HepG2 (cell line): Measurements from ENCODE around the gene DAPK3. TPM values are rescaled to one million over a fixed set of nuclear protein-coding genes. Genes with fewer than 3 reads are reported as not detected.

Experiments
- BRCA1 ChIP-seq: sonication (generic); formaldehyde crosslinking; IDR thresholded peaks from 2 replicates; pipeline ENCODE4 v1.4.0; 2020; ENCODE audit warnings: missing genetic modification reagents
- MXD3 ChIP-seq: IDR thresholded peaks from 2 replicates; pipeline ENCODE4 v1.6.1; 2016; ENCODE audit warnings: mild to moderate bottlenecking, missing biosample characterization, missing genetic modification reagents
- PRMT3 ChIP-seq: sonication (generic); formaldehyde crosslinking; IDR thresholded peaks from 2 replicates; pipeline ENCODE4 v1.8.1; 2022; ENCODE audit warnings: low read depth, mild to moderate bottlenecking, moderate library complexity, missing genetic modification reagents, borderline replicate concordance
- THYN1 ChIP-seq: sonication (generic); formaldehyde crosslinking; IDR thresholded peaks from 2 replicates; pipeline ENCODE4 v1.8.1; 2023; ENCODE audit warnings: low read depth, mild to moderate bottlenecking, moderate library complexity, missing genetic modification reagents, borderline replicate concordance
- ZNF124 ChIP-seq: sonication (generic); formaldehyde crosslinking; IDR thresholded peaks from 2 replicates; pipeline ENCODE4 v1.4.0; 2020; ENCODE audit warnings: missing genetic modification reagents
- ZNF547 ChIP-seq: sonication (generic); formaldehyde crosslinking; IDR thresholded peaks from 2 replicates; pipeline ENCODE4 v1.5.1; 2020; ENCODE audit warnings: mild to moderate bottlenecking, missing genetic modification reagents
- ZNF564 ChIP-seq: sonication (generic); formaldehyde crosslinking; IDR thresholded peaks from 2 replicates; pipeline ENCODE4 v1.8.1; 2023; ENCODE audit warnings: mild to moderate bottlenecking, missing genetic modification reagents
- ZNF710 ChIP-seq: sonication (generic); formaldehyde crosslinking; IDR thresholded peaks from 2 replicates; pipeline ENCODE4 v1.5.0; 2020; ENCODE audit warnings: mild to moderate bottlenecking, missing genetic modification reagents, borderline replicate concordance
- polyA plus RNA-seq, 8 experiments: library from polyadenylated mRNA; depleted of rRNA in 3 of 8; stranded (reverse) in 7 of 8; unstranded in 1 of 8; fragments of >200 nt; fragmentation: Illumina TruSeq in 4 of 8; extraction: Trizol in 4 of 8; gene quantifications; 2 replicates each; pipeline versions ENCODE4 v1.2.1 to v1.2.3, GENCODE V29; 2011 to 2016; ENCODE audit warnings: low read depth in 4 of 8, missing spikeins in 1 of 8, mixed read lengths in 1 of 8; ENCODE audit not compliant: insufficient read depth in 1 of 8
- total RNA-seq, 5 experiments: library from RNA; depleted of rRNA; stranded (reverse); fragments of >200 nt; fragmentation: Illumina TruSeq; extraction: Trizol; gene quantifications; 2 replicates each; pipeline ENCODE4 v1.2.3, GENCODE V29; 2016; ENCODE audit warnings: low read depth in 1 of 5

The DAPK3 gene
- total and polyA plus RNA-seq, 2 of the 13 experiments (the other 11 are each of a cell fraction or from before 2014, with no cell fraction given), result 30.5 to 37.3 TPM

DNA sequence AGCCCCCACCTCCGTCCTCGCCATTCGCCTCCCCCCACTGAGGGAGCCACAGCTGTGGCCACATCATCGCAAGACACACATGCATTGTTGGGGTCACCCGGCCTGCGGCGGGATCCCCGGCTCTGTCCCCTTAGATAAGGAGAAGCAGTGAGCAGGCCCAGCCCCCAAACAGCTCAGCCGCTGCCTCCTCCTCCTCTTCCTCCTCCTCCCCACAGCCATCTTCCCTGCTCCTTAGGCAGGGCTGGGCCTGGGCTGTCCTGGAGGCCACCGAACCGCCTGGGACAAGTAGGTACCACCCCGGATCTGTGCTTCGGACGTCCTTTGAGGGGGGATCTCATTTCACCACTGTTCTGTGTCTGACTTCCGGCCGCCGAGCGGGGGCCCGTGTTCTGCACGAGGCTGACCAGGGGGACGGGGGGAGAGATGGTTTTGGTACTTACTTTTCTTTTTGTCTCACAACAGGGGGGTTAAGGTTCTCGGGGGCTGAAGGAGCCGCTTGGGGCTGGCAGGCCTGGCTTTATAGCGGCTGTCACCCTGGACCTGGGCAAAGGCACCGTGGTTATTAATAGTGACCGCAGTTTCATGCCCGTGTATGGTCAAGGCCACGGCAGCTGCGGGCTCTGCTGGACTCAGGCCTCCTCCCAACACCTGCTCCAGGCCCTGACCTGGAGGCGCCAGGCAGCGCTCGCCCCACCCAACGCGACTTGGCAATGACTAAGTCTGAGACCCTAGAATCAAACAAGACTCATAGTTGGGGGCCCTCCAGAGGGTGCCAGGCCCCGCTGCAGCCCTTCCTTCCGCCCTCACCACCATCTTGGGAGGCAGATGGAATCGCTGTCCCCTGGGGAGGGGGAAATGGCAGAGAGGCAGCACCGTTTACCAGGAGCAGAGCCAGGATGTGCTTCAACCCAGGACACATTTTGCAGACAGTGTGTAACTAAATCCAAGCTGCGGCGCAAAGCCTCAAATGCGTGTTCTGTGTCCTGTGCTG is 19.7 kb downstream of the DAPK3 start (continued):
- no peak for TF ChIP-seq MXD3 (CRISPR knock-in tag)
- no peak for TF ChIP-seq PRMT3 (CRISPR knock-in tag)
- no peak for TF ChIP-seq ZNF547 (CRISPR knock-in tag)
- TF ChIP-seq ZNF124, result no peak
- TF ChIP-seq ZNF564 (CRISPR knock-in tag), result no peak
- TF ChIP-seq THYN1 (CRISPR knock-in tag), result no peak
- TF ChIP-seq ZNF710 (CRISPR knock-in tag), result no peak
- TF ChIP-seq BRCA1 (CRISPR knock-in tag), result no peak
- TF ChIP-seq, all 625 proteins: peak for 0
